Frontal cortex (tissue), 4 donors: ENCODE results near the gene RBAK. TPM values are rescaled to one million over a fixed set of nuclear protein-coding genes. Genes with fewer than 3 reads are reported as not detected.
"Not testable (repeated sequence)": the region's sequence is repeated elsewhere in the genome, so short reads cannot be mapped to it uniquely, and the experiment has no call there.

Experiments
- DNase-seq, 2 donors: peaks; one replicate each; pipeline ENCODE4 v3.0.0; 2012; ENCODE audit warnings: low spot score in 2 of 2
- FAIRE-seq: peaks from 2 replicates; lab custom pipeline; 2012; peaks lifted over from hg19 to GRCh38; lab: Jason Lieb, UNC
- total RNA-seq: library from RNA; depleted of rRNA; stranded (reverse); fragments of >200 nt; gene quantifications from one replicate; pipeline ENCODE4 v1.2.3, GENCODE V29; 2014
- donor health status: control.
- donor health status: control.
- donor health status: control.

RBAK gene
- total RNA-seq, 1 donor from 2014 or later = 13.5 TPM

DNA sequence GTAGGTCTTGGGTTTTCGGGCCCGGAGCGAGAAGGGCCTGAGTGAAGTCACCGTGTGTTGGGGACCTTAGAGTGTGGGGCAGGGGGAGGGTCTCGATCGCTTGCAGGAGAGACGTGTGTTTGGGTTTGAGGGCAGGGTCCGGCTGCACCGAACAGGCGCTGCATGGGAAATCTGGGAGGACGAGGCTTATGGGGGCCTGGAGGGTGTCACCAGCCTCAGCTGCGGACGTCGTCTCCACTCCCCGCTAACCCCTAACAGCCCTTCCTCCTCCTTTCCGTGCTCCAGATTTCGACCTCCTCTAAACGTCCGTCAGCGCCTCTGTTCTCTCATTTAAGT is 705 bp downstream of the RBAK start:
- not testable (repeated sequence) for DNase-seq, FAIRE-seq

GRCh38 chr7:5047127-5047526 is 1.5 kb downstream of the RBAK start:
- not testable (repeated sequence) for FAIRE-seq, DNase-seq

GRCh38 chr7:5050676-5051075 is 5.0 kb downstream of the RBAK start:
- FAIRE-seq (no peak), DNase-seq (no peak)

DNA sequence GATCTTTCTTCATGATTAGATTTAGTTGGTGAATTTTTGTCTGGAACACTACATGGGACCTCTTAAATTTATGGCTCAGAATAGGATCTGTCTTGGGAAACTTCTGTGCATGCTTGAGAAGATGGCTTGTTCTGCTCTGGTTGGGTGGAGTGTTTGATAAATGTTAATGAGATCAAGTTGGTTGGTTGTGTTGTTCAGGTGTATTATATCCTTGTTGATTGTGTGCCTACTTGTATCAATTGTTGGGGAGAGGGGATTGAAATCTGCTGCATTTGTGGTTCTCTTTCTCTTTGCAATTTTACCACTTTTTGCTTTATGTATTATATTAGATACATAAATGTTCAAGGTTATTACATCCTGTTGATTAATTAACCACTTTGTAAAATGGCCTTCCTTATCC is 6.1 kb downstream of the RBAK start:
- DNase-seq, FAIRE-seq: not testable (repeated sequence)

- no peak for DNase-seq
- FAIRE-seq = no peak
Measured at GRCh38 chr7:5053175-5053574, 7.5 kb downstream of the RBAK start.

DNA sequence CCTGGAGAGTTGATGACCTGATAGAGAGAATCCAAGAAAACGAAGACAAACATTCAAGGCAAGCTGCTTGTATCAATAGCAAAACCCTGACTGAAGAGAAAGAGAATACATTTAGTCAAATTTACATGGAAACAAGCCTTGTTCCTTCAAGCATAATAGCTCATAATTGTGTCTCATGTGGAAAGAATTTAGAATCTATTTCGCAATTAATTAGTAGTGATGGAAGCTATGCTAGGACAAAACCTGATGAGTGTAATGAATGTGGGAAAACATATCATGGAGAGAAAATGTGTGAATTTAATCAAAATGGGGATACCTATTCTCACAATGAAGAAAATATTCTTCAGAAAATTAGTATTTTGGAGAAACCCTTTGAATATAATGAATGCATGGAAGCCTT is 18.0 kb downstream of the RBAK start:
- no peak for DNase-seq
- no peak for FAIRE-seq

DNA sequence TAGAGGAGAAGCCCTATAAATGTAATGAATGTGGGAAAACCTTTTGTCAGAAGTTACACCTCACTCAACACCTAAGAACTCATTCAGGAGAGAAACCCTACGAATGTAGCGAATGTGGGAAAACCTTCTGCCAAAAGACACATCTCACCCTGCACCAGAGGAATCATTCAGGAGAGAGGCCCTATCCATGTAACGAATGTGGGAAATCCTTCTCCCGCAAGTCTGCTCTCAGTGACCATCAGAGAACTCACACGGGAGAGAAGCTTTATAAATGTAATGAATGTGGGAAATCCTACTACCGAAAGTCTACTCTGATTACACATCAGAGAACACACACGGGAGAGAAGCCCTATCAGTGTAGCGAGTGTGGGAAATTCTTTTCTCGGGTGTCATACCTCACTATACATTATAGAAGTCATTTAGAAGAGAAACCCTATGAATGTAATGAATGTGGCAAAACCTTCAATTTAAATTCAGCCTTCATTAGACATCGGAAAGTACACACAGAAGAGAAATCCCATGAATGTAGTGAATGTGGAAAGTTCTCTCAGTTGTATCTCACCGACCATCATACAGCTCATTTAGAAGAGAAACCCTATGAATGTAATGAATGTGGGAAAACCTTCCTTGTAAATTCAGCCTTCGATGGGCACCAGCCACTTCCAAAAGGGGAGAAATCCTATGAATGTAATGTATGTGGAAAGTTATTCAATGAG is 18.9 kb downstream of the RBAK start:
- no peak for FAIRE-seq
- no peak for DNase-seq

DNA sequence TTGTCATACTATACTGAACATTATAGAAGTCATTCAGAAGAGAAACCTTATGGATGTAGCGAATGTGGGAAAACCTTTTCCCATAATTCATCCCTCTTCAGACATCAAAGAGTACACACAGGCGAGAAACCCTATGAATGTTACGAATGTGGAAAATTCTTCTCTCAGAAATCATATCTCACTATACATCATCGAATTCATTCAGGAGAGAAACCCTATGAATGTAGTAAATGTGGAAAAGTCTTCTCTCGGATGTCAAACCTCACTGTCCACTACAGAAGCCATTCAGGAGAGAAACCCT is 19.4 kb downstream of the RBAK start:
- no peak for FAIRE-seq
- no peak for DNase-seq

DNA sequence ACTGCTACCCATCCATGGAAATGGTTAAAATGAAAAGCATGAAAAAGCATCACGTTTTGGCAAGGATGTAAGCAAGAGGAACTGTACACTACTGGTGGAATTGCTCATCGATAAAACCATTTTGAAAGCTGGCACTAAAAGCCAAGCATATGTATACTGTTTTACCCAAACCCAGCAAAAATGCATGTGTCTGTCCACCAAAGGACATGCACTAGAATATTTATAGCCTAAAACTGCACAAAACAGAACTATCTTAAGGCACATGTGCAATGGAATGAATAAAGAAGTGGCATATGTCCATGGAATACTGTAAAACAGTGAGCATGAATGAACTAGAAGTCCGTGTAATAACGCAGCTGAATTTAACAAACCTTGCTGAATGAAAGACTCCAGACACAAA is 22.9 kb downstream of the RBAK start:
- DNase-seq (no peak), FAIRE-seq (no peak)

- FAIRE-seq = no peak
- no peak for DNase-seq
Measured at GRCh38 chr7:5070206-5070605, 24.5 kb downstream of the RBAK start.

DNA sequence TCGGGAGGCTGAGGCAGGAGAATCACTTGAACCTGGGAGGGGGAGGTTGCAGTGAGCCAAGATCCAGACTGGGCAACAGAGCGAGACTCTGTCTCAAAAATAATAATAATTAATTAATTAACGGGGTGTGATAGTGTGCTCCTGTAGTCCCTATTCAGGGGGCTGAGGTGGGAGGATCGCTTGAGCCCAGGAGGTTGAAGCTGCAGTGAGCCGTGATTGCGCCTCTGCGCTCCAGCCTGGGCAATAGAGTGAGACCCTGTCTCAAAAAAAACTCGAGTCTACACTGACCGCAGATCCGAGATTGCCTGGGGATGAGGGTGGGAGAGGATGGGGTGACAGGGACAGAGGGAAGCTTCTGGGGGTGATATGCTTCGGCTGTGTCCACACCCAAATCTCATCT is 29.5 kb downstream of the RBAK start:
- FAIRE-seq, DNase-seq: not testable (repeated sequence)

GRCh38 chr7:5077740-5078139 is 32.1 kb downstream of the RBAK start:
- FAIRE-seq (no peak), DNase-seq (peak in 1 of 2 donors; percentile 30)

DNA sequence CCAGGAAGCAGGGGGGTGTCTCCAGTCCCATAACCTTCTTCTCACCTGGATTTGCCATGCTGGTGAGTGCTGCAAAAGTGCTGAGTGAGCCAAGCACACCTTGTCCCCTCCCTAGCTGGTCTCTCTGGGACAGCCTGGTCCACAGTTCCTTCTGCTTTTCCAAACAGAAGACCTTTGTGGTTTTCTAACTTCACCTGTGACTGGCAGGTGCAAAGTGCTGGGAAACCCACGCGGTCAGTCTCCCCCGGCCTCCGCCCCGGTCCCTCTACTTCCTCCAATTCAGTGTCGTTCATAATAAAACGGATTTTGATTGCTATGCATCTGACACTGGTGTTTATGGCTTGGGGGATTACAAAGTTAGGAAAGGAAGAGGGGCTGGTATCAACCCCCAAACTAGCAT is 37.1 kb downstream of the RBAK start:
- FAIRE-seq (no peak), DNase-seq (no peak)

- DNase-seq (no peak), FAIRE-seq (no peak)
Measured at GRCh38 chr7:5083311-5083711, 37.7 kb downstream of the RBAK start.

DNA sequence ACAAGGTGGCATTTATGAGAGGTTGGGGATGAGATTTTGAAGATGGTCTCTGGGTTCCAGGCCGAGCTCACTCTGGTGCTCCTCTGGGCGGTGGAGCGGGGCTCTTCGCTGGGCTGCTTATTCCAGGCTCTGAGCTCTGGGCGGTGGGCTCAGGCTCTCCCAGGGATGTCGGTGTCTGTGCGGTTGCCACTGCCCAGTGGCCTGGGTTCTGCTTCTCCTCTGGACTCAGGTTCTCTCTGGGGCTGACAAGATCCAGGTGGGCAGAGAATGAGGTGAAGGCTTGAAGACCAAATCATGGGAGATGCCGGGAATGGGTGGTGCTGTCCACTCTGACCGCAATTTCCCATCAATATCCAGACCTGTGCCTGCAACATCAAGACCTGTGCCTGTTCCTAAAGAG is 40.6 kb downstream of the RBAK start:
- FAIRE-seq = no peak
- no peak for DNase-seq

GRCh38 chr7:5088228-5088833 is 42.7 kb downstream of the RBAK start:
- not testable (repeated sequence) for DNase-seq, FAIRE-seq

DNA sequence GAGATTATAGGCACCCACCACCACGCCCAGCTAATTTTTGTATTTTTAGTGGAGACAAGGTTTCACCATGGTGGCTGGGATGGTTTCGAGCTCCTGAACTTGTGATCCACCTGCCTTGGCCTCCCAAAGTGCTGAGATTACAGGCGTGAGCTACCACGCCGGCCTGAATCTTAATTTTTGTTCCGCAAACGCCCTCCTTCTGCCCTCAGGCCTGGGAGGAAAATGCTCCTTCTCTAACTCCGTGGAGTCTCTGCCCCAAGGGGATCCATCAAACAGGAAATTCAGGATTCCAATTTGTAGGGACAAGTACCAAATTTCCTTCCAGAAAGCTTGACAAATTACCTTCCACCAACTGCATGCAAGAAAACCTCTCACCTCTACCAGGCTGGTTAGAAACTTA is 43.2 kb downstream of the RBAK start:
- no peak for FAIRE-seq
- no peak for DNase-seq

GRCh38 chr7:5093948-5094347 is 48.3 kb downstream of the RBAK start:
- no peak for FAIRE-seq

DNA sequence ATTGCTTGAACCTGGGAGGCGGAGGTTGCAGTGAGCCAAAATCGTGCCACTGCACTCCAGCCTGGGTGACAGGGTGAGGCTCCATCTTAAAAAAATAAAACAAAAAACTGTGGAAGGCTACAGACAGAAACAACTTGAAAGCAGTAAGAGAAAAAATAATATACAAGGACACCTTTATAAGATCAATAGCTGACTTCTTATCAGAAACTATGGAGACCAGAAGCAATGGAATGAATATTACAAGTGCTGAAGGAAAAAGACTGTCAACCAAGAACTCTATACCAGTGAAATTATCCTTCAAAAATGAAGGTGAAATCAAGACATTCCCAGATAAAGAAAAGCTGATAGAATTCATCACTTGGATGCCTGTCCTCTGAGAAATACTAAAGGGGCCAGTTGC is 49.0 kb downstream of the RBAK start:
- FAIRE-seq (no peak), DNase-seq (no peak)

More at GRCh38 chr7:5093948-5094347, 48.3 kb downstream of the RBAK start:
- DNase-seq = no peak

GRCh38 chr7:5116359-5116758 is 70.7 kb downstream of the RBAK start:
- FAIRE-seq (no peak), DNase-seq (no peak)

- DNase-seq (no peak), FAIRE-seq (no peak)
Measured at GRCh38 chr7:5117095-5117970, 71.7 kb downstream of the RBAK start.
